Skin of body (tissue), 2 donors: ENCODE measurements around the gene SELENOV. TPM values are rescaled to one million over a fixed set of nuclear protein-coding genes. Genes with fewer than 3 reads are reported as not detected.

Experiments used
- DNase-seq: peaks from one replicate; lab custom pipeline; 2025; lab: John Stamatoyannopoulos, UW
- total RNA-seq: library from RNA; depleted of rRNA; stranded (reverse); fragments of >200 nt; gene quantifications from one replicate; pipeline ENCODE4 v1.2.3, GENCODE V29; 2014

The SELENOV gene
- total RNA-seq, 1 donor from 2014 or later: not detected

- DNase-seq: no peak
Observed at GRCh38 chr19:39557811-39558623, 43.1 kb downstream of the SELENOV start.

GRCh38 chr19:39558624-39559117 lies 43.7 kb downstream of the SELENOV start:
- DNase-seq: no peak

GRCh38 chr19:39563408-39563807 lies 48.5 kb downstream of the SELENOV start:
- no peak for DNase-seq

GRCh38 chr19:39566064-39566463 lies 51.1 kb downstream of the SELENOV start:
- DNase-seq: no peak

GRCh38 chr19:39568604-39569003 lies 53.7 kb downstream of the SELENOV start:
- no peak for DNase-seq

Other genes with a start within 250 kb of the SELENOV start
- not detected for gene IFNL2, start 246.7 kb upstream of the SELENOV start, total RNA-seq
- gene IFNL1, start 218.7 kb upstream of the SELENOV start, total RNA-seq: not detected
- 1.2 TPM for gene LRFN1, start 194.3 kb upstream of the SELENOV start, total RNA-seq
- 22.8 TPM for gene GMFG, start 179.1 kb upstream of the SELENOV start, total RNA-seq
- 44.6 TPM for gene SAMD4B, start 172.7 kb upstream of the SELENOV start, total RNA-seq
- 21.2 TPM for gene PAF1, start 124.0 kb upstream of the SELENOV start, total RNA-seq
- gene MED29, start 123.8 kb upstream of the SELENOV start, total RNA-seq: 9.7 TPM
- 32.1 TPM for gene ZFP36, start 108.3 kb upstream of the SELENOV start, total RNA-seq
- gene PLEKHG2, start 102.5 kb upstream of the SELENOV start, total RNA-seq: 29.5 TPM
- gene RPS16, start 79.2 kb upstream of the SELENOV start, total RNA-seq: 157 TPM
- 32.9 TPM for gene SUPT5H, start 69.6 kb upstream of the SELENOV start, total RNA-seq
- 28.0 TPM for gene TIMM50, start 34.3 kb upstream of the SELENOV start, total RNA-seq
- gene DLL3, start 16.2 kb upstream of the SELENOV start, total RNA-seq: 0.20 TPM
- 1.8 TPM for gene EID2B, start 17.7 kb downstream of the SELENOV start, total RNA-seq
- 7.3 TPM for gene EID2, start 25.0 kb downstream of the SELENOV start, total RNA-seq
- not detected for gene LGALS13, start 87.4 kb downstream of the SELENOV start, total RNA-seq
- gene LGALS16, start 140.8 kb downstream of the SELENOV start, total RNA-seq: not detected
- not detected for gene LGALS14, start 189.3 kb downstream of the SELENOV start, total RNA-seq
- 10.0 TPM for gene CLC, start 222.9 kb downstream of the SELENOV start, total RNA-seq